Endothelial cell of umbilical vein (primary cell): ENCODE results near the gene RAD51B. TPM values are rescaled to one million over a fixed set of nuclear protein-coding genes. Genes with fewer than 3 reads are reported as not detected.

Experiments
- BruUV-seq: library from RNA; stranded (reverse); fragments of 400-500 nt; replicated peaks from 2 replicates; lab custom pipeline; 2021; lab: Mats Ljungman, UMichigan
- CTCF ChIA-PET: fragments of 300-600, 350-600 bp; sonication (Branson Sonifier 250); formaldehyde crosslinking; loops from one replicate; lab custom pipeline; 2021; ENCODE audit warnings: antibody characterized with exemption, inconsistent platforms; lab: Charles Lee
- POLR2A ChIA-PET: fragments of 300-600, 350-600 bp; sonication (Branson Sonifier 250); formaldehyde crosslinking; loops from one replicate; lab custom pipeline; 2021; ENCODE audit warnings: antibody characterized with exemption, inconsistent platforms; lab: Charles Lee
- DNase-seq: peaks from one replicate; pipeline ENCODE4 v3.0.0-alpha.2; 2011; ENCODE audit warnings: low read depth, low spot score
- FAIRE-seq: peaks from 2 replicates; lab custom pipeline; 2011; peaks lifted over from hg19 to GRCh38; lab: Jason Lieb, UNC
- H2AFZ ChIP-seq: 2 replicates; pipeline ENCODE4 v1.6.0; 2012; ENCODE audit warnings: low read depth, low read length, control low read depth, inconsistent platforms
- H3K27ac ChIP-seq: 2 replicates; pipeline ENCODE4 v1.5.1; 2011; ENCODE audit warnings: low read depth, mild to moderate bottlenecking, control low read depth, low read length, moderate library complexity; ENCODE audit not compliant: insufficient read depth
- H3K27me3 ChIP-seq, 2 experiments: 2 replicates each; pipeline versions ENCODE4 v1.6.0 to v1.6.1; 2011; ENCODE audit warnings: low read length in 2 of 2, mixed read lengths in 1 of 2; ENCODE audit not compliant: control insufficient read depth in 2 of 2, insufficient read depth in 2 of 2
- H3K36me3 ChIP-seq, 2 experiments: 2 replicates in 1 of 2; 3 replicates in 1 of 2; pipeline ENCODE4 v1.5.1; 2011; ENCODE audit warnings: low read length in 2 of 2, mild to moderate bottlenecking in 1 of 2, moderate library complexity in 1 of 2; ENCODE audit not compliant: control insufficient read depth in 2 of 2, insufficient read depth in 2 of 2; ENCODE audit errors: extremely low read depth in 1 of 2
- H3K4me1 ChIP-seq: 3 replicates; pipeline ENCODE4 v1.5.1; 2011; ENCODE audit warnings: mild to moderate bottlenecking, low read length; ENCODE audit not compliant: control insufficient read depth, insufficient read depth; ENCODE audit errors: extremely low read depth
- H3K4me2 ChIP-seq: 2 replicates; pipeline ENCODE4 v1.6.1; 2011; ENCODE audit warnings: low read length, control low read depth, mixed read lengths; ENCODE audit not compliant: insufficient read depth
- H3K4me3 ChIP-seq, 3 experiments: fragments of 200-600 bp in 1 of 3; sonication (generic), shearing (Covaris generic) in 1 of 3; replicated peaks in 1 of 3; 2 replicates each; pipeline ENCODE4 v1.5.1; 2011 to 2016; ENCODE audit warnings: control low read depth in 3 of 3, low read length in 3 of 3, mild to moderate bottlenecking in 2 of 3, inconsistent platforms in 1 of 3, low read depth in 1 of 3, moderate library complexity in 1 of 3; ENCODE audit not compliant: insufficient read depth in 1 of 3
- H3K79me2 ChIP-seq: 2 replicates; pipeline ENCODE4 v1.6.0; 2012; ENCODE audit warnings: low read length, inconsistent platforms; ENCODE audit not compliant: control insufficient read depth, insufficient read depth
- H3K9ac ChIP-seq: replicated peaks from 2 replicates; pipeline ENCODE3; 2011; ENCODE audit warnings: low read length, control low read depth; ENCODE audit not compliant: insufficient read depth; ENCODE audit errors: extremely low read depth
- H3K9me1 ChIP-seq: replicated peaks from 3 replicates; pipeline ENCODE4 v1.6.0; 2011; ENCODE audit warnings: mild to moderate bottlenecking, low read length; ENCODE audit not compliant: control insufficient read depth, insufficient read depth; ENCODE audit errors: extremely low read depth
- H3K9me3 ChIP-seq: replicated peaks from 2 replicates; pipeline ENCODE4 v1.5.1; 2012; ENCODE audit warnings: low read length, inconsistent platforms; ENCODE audit not compliant: control insufficient read depth, insufficient read depth
- H4K20me1 ChIP-seq: replicated peaks from 2 replicates; pipeline ENCODE3; 2011; ENCODE audit warnings: mild to moderate bottlenecking, low read length; ENCODE audit not compliant: control insufficient read depth, insufficient read depth; ENCODE audit errors: extremely low read depth
- EZH2 ChIP-seq: IDR thresholded peaks from 2 replicates; pipeline ENCODE4 v1.6.1; 2012; ENCODE audit warnings: borderline replicate concordance, low read depth, mild to moderate bottlenecking, moderate library complexity, low read length, inconsistent platforms; ENCODE audit not compliant: severe bottlenecking
- GATA2 ChIP-seq: IDR thresholded peaks from 2 replicates; pipeline ENCODE4 v1.7.0; 2011; ENCODE audit warnings: low read depth, mild to moderate bottlenecking, moderate library complexity, mixed read lengths, low read length; ENCODE audit not compliant: insufficient read length, insufficient read depth
- JUN ChIP-seq: IDR thresholded peaks from 2 replicates; pipeline ENCODE4 v1.6.1; 2011; ENCODE audit warnings: borderline replicate concordance, low read depth; ENCODE audit not compliant: insufficient read length, insufficient read depth
- MYC ChIP-seq: IDR thresholded peaks from one replicate; pipeline ENCODE4 v1.6.1; 2011; ENCODE audit warnings: mild to moderate bottlenecking, low read depth, low read length
- POLR2AphosphoS5 ChIP-seq: IDR thresholded peaks from 2 replicates; pipeline ENCODE4 v1.6.1; 2012; ENCODE audit warnings: low read depth, mild to moderate bottlenecking, control low read depth, low read length, moderate library complexity; ENCODE audit not compliant: insufficient read depth
- dilution Hi-C: fragments of 300-500 bp; cut with MboI; formaldehyde crosslinking; loops from one replicate; pipeline ENCODE4 v1.15.0; 2019; ENCODE audit warnings: low sequenced_read_pairs; ENCODE audit not compliant: extremely low pct_ligation_motif_present
- intact Hi-C: fragments of 100-400 bp; cut with micrococcal nuclease; formaldehyde crosslinking; loops from one replicate; pipeline ENCODE4 v1.10.0; 2022
- polyA plus RNA-seq, 4 experiments: library from polyadenylated mRNA; depleted of rRNA in 3 of 4; stranded (reverse) in 3 of 4; unstranded in 1 of 4; fragments of >200 nt; gene quantifications; 2 replicates each; pipeline versions ENCODE4 v1.2.1 to v1.2.3, GENCODE V29; 2011 to 2012; ENCODE audit warnings: missing spikeins in 1 of 4
- total RNA-seq: library from RNA; stranded (reverse); gene quantifications from 2 replicates; pipeline ENCODE4 v1.2.3, GENCODE V29; 2021
- TF ChIP-seq, protein P1 (sequence below), 2 donors: IDR thresholded peaks; 1 replicate in 1 of 2; 2 replicates in 1 of 2; pipeline ENCODE4 v1.5.1; 2011; ENCODE audit warnings: low read length in 2 of 2, mild to moderate bottlenecking in 2 of 2, moderate library complexity in 2 of 2, control low read depth in 1 of 2, inconsistent platforms in 1 of 2, low read depth in 1 of 2; ENCODE audit not compliant: insufficient read depth in 1 of 2; ENCODE audit errors: extremely low read depth in 1 of 2

Gene RAD51B
- total and polyA plus RNA-seq, 2 donors (not counting 3 experiments of a cell fraction or from before 2014, with no cell fraction given) = 3.9 to 19.0 TPM

GRCh38 chr14:68405961-68406360 is 586.4 kb downstream of the RAD51B start:
- ChIA-PET POLR2A (interaction anchor here (0.7 kb wide), 1 partner anchor 53 kb away, joined by 9 read pairs; no protein-coding TSS in a partner anchor), CTCF (interaction anchor here (0.6 to 2.0 kb wide), 6 partner anchors 8 to 390 kb away, joined by 3 to 7 read pairs (median 3); no protein-coding TSS in a partner anchor)
- H3K27me3 ChIP-seq = no peaks in the 10 kb centered on the region
- BruUV-seq = no TSS peak
- H3K4me2 ChIP-seq = no peak overlapping the region
- H3K36me3 ChIP-seq = no peaks in the 10 kb centered on the region
- dilution Hi-C loops (no loop called here), intact Hi-C loops (no loop called here)
- no peak overlapping the region for H2AFZ ChIP-seq
- DNase-seq (no peak), FAIRE-seq (no peak)
- no peaks in the 10 kb centered on the region for H3K9me1 ChIP-seq
- H3K4me3 ChIP-seq = no peak overlapping the region
- no peaks in the 10 kb centered on the region for H3K9me3 ChIP-seq
- H3K4me1 ChIP-seq = peaks cover 8% of the 10 kb centered on the region
- H3K79me2 ChIP-seq = no peaks in the 10 kb centered on the region
- no peak overlapping the region for H3K27ac ChIP-seq
- no peak overlapping the region for H3K9ac ChIP-seq
- TF ChIP-seq, protein P1, sequence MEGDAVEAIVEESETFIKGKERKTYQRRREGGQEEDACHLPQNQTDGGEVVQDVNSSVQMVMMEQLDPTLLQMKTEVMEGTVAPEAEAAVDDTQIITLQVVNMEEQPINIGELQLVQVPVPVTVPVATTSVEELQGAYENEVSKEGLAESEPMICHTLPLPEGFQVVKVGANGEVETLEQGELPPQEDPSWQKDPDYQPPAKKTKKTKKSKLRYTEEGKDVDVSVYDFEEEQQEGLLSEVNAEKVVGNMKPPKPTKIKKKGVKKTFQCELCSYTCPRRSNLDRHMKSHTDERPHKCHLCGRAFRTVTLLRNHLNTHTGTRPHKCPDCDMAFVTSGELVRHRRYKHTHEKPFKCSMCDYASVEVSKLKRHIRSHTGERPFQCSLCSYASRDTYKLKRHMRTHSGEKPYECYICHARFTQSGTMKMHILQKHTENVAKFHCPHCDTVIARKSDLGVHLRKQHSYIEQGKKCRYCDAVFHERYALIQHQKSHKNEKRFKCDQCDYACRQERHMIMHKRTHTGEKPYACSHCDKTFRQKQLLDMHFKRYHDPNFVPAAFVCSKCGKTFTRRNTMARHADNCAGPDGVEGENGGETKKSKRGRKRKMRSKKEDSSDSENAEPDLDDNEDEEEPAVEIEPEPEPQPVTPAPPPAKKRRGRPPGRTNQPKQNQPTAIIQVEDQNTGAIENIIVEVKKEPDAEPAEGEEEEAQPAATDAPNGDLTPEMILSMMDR (IDR thresholded peaks at IDR 0.05; ENCODE audit: extremely low read depth in 1 of 2, insufficient read depth in 1 of 2, low read depth in 1 of 2, low read length in 2 of 2) = no peak
- no peaks in the 10 kb centered on the region for H4K20me1 ChIP-seq

GRCh38 chr14:68407285-68407684 is 587.7 kb downstream of the RAD51B start:
- Histone ChIP-seq H4K20me1 (no peaks in the 10 kb centered on the region), H3K9me3 (no peaks in the 10 kb centered on the region), H3K4me1 (peaks cover 8% of the 10 kb centered on the region), H3K4me2 (no peak overlapping the region), H3K9me1 (no peaks in the 10 kb centered on the region), H3K27ac (no peak overlapping the region), H2AFZ (no peak overlapping the region), H3K9ac (no peak overlapping the region), H3K27me3 (no peaks in the 10 kb centered on the region), H3K79me2 (no peaks in the 10 kb centered on the region), H3K4me3 (no peak overlapping the region), H3K36me3 (no peaks in the 10 kb centered on the region)
- POLR2A ChIA-PET = no interaction called here
- CTCF ChIA-PET = interaction anchor here (1.4 kb wide), 1 partner anchor 159 kb away, joined by 5 read pairs; no protein-coding TSS in a partner anchor
- no peak for TF ChIP-seq EZH2
- no peak for TF ChIP-seq MYC
- no peak for TF ChIP-seq JUN
- no peak for TF ChIP-seq GATA2
- TF ChIP-seq POLR2AphosphoS5 = no peak
- TF ChIP-seq, protein P1 (IDR thresholded peaks at IDR 0.05; ENCODE audit: extremely low read depth in 1 of 2, insufficient read depth in 1 of 2, low read depth in 1 of 2, low read length in 2 of 2) = no peak
- dilution Hi-C loops (no loop called here), intact Hi-C loops (no loop called here)
- FAIRE-seq (no peak), DNase-seq (no peak)
- no TSS peak for BruUV-seq
